ENCODE data around the gene SOX5.

Gene SOX5

DNA sequence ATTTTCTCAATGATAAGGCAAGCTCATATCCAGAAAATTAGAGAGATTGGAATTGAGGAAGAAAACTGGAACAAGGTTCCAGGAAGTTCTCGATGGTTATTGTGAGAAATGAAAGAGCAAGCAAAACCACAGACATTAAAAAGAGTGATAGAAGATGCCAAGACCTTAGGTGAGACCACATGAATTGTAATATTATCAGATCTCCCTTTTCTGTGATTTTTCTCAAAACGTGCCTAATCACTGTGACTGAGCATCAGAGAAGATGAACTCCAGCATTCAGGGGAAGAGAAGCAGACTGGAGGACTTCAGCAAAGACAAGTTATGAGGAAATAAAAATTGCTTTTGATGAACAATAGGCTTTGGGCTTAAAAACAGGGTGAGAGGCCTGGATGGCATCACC lies 278.8 kb downstream of the SOX5 start:
- no peak for DNase-seq

DNA sequence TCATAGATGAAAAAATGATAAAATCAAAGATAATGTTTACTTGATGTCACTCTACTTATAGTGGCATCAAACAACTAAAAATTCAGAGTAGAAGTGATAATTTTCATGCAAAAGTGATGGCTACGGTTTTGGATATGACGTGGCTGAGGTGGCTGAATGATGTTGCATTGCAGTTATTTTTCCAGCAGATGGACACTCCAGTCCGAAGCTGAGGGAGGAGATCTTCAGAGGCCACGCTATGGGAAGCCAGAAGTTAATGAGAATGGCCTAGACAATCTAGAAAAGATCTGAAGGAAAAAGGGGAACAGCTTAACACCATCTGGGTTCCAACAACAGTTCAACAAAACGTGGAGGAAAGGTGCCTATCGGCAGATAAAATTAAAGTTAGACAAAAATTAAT lies 279.8 kb downstream of the SOX5 start:
- DNase-seq = no peak

DNA sequence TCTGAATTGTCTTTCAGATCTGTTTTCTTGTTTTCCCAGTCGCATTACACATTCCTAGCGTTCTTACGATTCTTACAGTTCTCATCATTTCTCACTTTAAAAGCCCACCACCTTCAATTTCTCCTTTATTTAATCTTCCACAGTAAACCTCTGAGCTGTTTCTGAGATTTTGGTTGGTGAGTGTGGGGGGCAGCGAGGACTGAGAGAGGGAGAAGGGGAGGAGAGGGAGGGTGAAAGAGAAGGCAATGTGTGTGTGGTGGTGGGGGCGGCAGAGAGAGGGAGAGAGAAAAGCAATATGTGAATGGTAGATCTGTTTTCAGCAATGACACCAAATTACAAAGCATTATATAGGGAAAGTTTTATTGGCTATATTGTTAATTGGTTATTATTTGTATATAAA lies 282.6 kb downstream of the SOX5 start:
- DNase-seq = no peak

DNA sequence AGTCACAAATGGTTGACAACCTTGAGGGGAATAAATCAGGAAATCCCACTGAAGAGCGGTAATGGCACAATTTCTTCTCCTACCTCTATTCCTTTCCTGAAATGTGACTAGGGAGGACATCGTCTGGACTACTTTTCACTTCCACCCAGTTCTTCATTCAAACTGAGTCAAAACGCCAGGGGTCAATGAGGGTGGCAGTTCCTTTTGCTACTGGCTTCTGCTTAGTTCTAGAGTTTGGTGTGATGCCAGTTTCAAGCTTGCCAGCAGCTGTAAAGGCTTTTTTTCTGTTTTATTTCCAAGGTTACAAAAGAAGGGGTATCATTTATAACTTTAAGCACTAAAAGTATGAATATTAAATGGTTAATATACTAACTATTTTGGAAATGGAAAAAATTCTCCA lies 286.5 kb downstream of the SOX5 start:
- no peak for DNase-seq

DNA sequence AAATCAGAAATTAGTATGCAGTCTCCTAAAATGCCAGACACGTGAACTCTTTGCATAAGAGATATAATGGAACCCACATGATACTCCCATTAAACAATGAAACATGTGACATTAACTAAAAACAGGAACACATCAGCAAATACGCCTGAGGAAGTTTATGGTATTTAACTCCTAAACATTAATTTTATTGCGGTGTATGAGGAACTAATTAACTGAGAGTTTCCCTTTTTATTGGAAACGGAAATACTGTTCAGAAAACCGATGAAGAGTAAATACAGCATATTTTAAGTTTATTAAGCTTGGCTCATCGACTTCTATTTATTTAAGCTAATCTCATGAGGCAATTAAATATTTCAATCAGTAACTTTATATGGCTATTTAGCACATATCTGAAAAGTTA lies 290.3 kb downstream of the SOX5 start:
- no peak for DNase-seq

DNA sequence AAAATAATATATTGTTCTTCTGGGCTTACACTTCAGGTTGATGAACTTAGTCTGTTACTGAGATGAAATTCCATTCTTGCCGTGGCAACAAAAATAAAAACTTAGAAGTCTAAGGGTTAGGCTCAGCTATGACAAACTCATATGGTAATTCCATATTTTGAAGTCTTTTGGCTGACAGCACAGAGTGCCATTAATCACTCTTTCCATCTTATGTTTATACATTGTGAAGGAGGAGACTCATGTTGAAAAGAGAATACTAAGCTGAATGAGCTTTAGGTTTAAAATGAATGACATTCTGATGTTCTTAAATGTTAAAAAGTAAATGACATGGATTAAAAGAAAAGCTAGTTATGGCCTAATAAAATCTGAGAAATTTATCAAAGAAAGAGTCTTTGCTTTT lies 291.9 kb downstream of the SOX5 start:
- no peak for DNase-seq

DNA sequence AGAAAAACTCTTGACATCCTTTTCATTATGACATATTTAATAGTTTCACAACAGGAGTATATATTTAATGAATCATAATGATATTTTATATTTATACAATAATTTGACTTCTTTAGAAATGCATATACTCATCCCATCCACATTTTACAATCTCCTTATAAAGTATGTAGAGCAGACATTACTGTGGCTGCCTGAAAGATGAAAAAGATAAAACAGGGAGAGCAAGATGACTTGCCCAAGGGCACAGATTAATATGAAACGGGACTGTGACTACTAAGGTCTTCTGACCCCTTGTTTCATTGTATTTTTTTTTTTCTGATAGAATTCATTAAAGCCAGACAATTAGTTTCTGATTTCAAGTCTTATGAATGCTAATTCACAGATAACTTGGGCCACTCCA lies 293.6 kb downstream of the SOX5 start:
- no peak for DNase-seq

DNA sequence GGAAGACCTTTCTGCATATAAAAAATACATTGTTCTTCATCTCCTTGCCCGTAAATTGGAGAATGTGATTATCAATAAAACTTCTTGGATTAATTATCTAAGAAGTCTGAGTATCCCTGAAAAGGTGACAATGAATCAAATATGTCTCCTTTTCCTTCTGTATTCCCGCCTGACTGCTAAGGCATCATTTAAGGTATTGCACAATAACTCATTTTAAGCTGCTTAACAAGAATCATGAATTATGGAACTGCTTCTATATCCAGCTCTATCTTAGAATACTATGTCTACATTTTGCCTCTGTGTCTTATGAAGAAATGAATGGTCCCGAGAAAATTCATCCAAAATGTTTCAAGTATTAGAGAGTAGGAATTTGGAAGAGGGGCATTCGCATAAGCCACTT lies 294.4 kb downstream of the SOX5 start:
- DNase-seq = no peak

DNA sequence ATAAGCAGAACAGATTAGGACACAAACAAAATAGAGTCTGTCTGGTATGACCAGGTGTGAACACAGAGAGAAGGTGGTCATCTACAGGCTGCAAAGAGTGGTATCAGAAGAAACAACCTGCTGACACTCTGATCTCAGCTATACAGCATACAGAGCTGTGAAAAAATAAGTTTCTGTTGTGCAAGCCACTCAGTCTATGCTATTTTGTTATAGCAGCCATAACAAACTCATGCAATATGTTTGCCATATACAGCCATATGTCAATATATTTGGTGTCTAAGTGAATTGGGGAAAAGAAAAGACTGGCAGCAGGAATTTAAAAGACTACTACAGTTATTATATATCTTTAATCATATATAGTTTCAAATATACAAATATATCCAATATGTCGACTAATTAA lies 300.9 kb downstream of the SOX5 start:
- no peak for DNase-seq

DNA sequence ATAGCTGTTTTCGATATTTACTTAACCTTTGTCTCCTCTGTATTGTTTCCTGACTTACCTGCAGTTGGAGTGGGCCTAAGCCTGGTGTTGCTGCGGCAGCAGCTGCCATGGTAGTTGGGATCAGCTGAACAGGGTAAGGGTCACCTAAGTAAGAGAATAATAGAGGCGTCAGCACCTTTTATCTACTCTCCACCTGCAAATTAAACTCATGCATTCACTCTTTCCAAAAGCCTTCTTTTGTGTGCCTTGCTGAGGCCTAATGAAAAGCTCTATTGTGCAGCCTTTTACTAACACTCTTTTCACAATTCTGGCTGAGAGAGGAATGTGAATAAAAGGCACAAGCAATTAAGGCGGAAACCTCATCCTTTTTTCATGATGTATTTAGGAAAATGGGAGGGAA lies 308.7 kb downstream of the SOX5 start:
- DNase-seq = no peak

DNA sequence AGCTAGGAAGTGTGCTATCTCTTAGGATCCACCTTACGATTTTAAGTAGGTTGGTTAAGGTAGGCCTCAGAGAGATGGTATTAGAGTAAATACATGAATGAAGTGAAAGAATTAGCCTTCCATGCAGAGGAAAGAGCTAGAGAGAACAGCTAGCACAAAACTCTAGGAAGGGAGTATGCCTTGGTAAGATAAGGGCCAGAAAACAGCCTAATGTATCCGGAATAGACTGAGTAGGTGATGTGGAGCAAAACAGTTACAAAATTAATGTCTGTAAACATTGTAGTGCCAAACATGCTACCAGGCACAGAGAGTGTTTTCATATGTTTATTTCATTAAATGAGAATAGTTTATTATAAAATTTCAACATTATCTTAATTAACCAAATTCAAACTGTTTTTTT lies 315.1 kb downstream of the SOX5 start:
- no peak for DNase-seq

DNA sequence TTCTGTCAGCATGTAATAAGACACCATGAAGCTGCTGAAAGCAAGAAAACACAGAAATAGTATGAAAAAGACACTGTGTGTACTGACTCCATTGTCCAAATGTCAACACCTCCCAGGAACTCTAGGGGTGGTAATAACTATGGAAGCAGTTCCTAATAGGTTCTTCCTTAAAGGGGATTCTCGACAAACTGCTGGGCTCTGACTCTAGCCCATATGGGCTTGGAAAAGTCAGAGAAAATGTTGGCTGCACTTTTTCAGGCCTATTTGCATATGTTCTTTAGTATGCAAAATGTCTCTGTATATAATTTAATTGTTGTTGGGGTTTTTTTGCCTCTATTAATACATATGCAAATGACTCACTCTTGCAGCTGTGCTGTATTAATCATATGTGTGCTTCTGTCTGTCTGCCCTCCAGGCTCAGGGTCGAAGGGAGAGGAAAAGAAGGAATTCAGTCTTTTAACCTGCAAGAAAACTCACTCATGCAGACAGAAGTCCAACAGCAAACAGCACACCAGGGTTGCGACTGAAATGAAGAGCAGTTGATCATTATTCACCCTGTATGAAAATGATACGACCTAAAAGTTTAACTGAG lies 317.6 kb downstream of the SOX5 start:
- no peak for DNase-seq

DNA sequence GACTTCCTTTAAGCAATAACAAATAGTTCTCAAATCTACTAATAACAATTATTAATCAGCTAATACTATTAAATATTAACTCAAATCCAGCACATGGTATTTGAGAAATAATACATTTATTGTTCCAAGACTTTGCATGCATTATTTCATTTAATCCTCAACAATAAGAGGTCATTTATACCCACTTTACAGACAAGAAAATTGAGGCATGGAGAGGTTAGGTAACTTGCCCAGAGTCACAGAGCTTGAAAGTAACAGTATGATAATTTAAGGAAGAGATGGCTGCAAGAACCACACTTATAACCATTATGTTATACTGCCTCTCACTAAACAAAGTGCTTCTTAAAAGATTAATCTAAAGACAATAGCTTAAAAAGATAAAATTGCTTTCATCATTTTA lies 318.9 kb downstream of the SOX5 start:
- no peak for DNase-seq

DNA sequence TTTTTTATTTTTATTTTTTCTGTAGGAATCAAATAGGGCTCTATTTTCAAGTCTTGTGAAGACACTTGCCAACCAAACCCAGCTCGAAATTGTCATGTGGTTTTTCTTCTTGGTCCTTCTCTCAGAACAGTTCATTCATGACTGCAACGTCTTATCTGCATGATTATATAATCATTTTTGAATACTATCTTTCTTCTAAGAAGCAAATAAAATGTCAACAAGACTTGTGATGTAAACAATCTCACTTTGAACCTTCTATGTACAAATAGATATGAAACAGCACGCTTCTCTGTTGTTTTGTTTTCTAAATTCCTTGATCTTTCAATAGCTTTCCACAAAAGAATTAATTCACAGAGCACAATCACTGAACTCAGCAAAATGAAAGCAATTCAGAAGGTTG lies 320.7 kb downstream of the SOX5 start:
- no peak for DNase-seq

DNA sequence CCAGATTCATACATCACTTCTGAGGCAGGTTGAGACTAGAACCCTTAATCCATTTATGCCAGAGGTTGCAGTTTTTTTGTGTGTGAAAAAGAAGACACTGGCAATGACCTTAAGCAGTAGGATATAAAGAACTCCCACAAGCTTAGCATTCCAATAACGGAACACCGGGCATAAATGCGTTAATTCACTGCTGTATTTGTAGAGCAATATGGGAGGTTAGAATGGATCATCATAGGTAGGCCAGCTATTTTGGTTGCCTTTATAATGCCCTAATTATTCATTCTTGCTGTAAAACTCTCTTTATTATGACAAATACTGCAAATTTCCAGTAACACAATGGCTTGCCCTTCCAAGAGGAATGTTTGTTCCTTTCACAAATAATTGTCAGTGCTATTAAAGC lies 322.7 kb downstream of the SOX5 start:
- DNase-seq = no peak

DNA sequence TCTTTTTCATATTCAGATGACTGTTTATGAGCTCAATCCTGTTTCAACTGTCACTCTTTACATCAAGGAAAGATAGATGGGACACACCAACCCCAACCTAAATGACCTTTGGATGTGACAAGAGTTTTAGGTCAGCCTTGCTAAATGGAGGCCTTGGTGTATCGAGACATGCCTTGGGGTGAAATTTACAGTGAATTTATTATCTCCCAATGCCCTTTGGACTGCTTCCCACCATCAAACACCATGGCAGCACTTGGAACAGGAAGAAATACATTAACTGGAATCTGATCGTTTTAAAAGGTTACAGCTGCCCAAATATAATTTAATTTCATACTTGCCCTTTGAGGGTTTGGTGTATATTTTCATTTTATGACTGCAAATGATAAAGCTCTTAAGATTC lies 327.6 kb downstream of the SOX5 start:
- DNase-seq = no peak

DNA sequence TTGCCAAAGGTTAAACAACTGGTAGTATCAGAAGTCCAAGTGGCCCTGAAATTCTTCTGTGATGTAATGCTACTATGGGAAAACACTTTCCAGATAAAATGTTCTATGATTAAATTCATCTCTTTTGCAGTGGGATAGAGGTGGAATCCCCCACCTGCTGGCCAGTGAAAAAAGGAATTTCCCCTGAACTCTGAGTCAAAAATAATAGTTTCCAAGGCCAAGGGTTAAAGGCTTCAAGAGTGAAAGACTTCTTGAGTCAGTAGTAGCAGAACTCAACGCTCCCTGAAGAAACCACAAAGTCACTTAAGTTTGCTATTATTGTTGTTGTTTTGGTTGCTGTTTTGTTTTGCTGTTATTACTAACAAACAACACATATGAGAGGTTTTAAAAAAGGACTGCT lies 330.8 kb downstream of the SOX5 start:
- no peak for DNase-seq

DNA sequence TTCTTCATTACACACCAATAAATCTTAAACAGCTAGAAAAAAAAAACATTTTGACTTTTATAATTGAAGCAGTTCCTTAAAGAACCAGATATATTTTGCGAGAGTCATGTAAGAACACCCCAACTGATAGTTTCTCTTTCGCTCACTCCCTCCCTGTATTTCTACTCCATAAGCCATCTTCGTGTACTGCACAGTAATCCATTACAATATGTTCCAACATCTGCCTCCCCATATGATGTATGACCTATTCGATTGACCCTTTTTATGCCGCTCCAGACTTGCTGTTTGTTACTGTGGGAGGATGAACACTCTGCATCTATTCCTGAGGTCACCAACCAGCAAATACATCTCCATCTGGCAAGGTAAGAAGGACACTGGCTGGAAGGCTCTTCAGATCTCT lies 331.7 kb downstream of the SOX5 start:
- no peak for DNase-seq

DNA sequence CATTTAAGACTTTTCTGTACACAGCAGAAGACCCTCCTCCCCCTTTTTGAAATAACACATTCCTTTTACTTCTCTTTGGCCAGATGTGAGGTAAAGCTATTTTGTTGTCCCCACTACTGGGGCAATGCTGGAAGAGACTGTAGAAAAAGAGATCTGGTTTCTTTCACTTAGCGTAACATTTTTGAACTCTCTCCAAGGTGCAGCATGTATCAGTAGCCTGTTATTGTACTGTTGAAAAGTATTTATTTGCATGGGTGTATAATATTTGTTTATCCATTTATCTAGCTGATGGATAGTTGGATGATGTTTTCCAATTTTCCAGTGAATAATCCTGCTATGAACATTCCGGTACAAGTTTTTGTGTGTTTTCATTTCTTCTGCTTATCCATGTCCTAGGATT lies 335.2 kb downstream of the SOX5 start:
- no peak for DNase-seq

DNA sequence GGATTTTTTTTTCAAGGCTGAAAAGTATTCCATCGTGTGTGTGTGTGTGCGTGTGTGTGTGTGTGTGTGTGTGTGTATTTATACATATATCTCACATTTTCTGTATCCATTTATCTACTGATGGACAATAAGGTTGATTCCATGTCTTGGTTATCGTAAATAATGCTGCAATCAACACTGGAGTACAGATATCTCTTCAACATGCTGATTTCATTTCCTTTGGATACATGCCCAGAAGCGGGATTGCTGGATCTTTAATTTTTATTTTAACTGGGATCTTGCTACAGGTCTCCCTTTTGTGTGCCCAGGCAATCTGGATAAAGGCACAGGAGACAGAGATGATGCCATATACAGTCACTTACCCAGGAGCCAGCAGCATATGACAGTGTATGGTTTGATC lies 338.1 kb downstream of the SOX5 start:
- DNase-seq = no peak

DNA sequence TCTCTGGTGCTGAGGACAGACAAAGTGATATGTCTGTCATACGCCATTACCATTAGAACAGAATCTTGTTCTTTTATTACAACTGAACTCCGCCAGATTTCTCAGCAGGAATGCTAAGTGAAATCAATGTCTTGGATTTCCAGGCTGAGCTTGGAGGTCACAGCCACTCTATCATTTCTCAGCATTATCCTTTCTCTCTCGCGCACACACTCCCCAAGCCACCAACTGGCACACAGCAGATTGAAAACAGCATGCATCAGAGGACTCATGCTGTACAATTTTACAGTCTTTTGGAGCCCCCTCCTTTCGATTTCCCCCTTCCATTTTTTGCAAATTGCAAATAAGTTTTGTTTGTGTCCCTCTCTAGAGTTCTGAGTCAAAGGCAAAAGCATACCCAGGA lies 348.6 kb downstream of the SOX5 start:
- DNase-seq = no peak

DNA sequence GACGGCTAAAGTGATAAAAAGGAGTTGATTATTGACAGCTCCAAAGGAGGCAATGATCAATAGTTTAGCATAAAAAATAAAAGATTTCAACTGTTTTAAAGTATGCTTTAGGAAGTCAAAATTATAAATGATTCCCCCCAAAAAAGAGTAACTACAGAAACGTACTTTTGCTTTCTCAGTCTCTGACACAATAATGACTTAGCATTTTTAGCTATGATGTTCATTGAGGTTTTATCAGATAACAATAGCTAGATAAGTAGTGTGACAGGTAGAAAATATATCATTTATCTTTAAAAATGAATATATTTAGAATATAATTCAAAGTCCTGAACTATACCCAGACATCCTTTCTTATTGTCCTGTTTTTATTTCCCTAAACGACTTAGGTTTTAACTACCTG lies 352.9 kb downstream of the SOX5 start:
- DNase-seq = no peak

DNA sequence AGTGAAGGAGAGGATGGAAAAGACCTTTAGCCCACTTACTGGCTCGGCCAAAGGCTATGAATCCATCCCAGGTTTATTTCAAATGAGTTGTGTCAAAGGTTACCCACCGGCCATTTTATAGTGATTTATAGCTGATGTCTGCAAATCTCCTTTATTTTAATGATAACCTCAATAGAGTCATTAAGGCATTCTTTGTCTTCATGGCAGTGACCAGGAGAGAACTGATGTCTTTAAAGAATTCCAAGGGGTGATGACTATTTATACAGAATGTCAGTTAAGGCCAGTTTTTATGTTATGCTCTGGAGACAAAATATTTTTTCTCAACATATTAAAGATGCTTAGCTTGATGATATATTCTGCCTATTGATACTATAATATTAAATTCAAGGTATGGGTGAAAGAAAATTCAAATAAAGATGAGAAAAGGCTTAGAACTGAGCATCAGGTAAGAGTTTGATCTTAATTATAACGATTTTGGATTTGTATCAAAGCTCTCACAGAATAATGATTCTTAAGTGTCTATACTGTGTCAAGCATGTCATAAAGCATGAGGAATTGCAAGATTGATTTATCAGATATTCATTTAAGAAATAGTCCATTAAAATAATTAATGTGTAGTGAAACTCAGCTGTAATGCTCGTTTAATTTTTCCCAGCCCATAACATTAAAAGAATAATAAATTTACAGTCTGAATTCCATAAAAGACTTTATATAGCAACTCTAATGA lies 361.5 kb downstream of the SOX5 start:
- DNase-seq = no peak

DNA sequence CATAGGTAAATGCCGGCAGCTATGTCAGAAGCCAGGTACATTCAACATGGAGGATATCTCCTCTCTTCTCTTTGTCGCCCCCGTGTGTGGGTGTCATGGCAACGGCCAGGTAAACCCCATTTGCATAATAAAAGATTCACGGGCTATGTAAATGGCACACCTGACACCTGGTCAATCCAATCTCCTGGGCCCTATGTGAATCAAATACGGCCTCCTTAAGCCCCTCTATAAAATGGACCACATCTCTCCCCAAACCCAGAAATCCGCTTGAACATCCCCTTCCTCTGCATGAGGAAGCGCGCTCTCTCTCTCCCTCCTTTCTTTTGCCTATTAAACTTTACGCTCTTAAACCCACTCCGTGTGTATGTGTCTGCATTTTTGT lies 363.7 kb downstream of the SOX5 start:
- DNase-seq = no peak

DNA sequence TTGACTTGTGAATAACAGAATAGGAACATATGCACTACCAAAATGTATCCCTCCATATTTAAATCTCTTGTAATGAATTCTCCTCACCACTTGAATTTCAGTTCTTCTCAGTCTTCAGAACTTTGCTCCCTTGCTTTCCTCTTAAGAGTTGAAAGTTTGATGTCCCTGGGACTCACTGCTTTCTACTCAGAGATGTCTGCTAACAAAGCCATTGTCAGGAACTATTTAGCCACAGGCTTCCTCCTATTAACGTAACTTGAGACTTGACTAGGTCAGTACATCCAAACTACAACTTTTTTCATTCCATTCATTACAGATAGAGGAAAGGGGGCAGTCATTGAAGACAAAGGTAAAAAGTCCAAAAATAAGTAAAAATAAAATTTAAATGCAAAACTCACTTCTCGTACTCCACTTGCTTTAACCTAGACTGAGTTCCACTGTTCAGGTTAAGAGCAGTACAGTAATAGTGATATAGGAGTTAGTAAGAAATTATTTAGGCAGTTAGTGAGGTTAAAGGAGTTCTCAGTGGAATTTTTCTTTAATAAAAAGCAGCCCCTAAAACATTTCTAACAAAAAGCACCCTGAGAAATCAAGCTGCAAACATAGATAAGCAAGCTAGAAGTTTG lies 364.2 kb downstream of the SOX5 start:
- DNase-seq = no peak

All from activated naive CD4-positive, alpha-beta T cell treated with anti-CD3 and anti-CD28 coated beads, Interleukin-2, amount 50 U/mL, for 16 hours (primary cell).